HG02981 (cell line): ENCODE data around the gene ERBB4.

Experiments used
- ATAC-seq: cut with Tn5 transposase; IDR thresholded peaks from one replicate; pipeline ENCODE4 v1.9.1; 2021; ENCODE audit warnings: mild to moderate bottlenecking, moderate library complexity; ENCODE audit not compliant: unreplicated experiment

Gene ERBB4

GRCh38 chr2:211944572-211944971 lies 594.0 kb downstream of the ERBB4 start:
- peak; percentile 63 for ATAC-seq

GRCh38 chr2:211942153-211942552 lies 596.4 kb downstream of the ERBB4 start:
- ATAC-seq, result no peak

- ATAC-seq, result no peak
Measured at GRCh38 chr2:211941216-211941747, 597.3 kb downstream of the ERBB4 start.

- no peak for ATAC-seq
Measured at GRCh38 chr2:211939177-211939576, 599.4 kb downstream of the ERBB4 start.

- no peak for ATAC-seq
Measured at GRCh38 chr2:211934811-211935210, 603.8 kb downstream of the ERBB4 start.

GRCh38 chr2:211931314-211931713 lies 607.3 kb downstream of the ERBB4 start:
- no peak for ATAC-seq

- peak; percentile 80 for ATAC-seq
Measured at GRCh38 chr2:211930331-211930730, 608.3 kb downstream of the ERBB4 start.

- no peak for ATAC-seq
Measured at GRCh38 chr2:211928201-211928600, 610.4 kb downstream of the ERBB4 start.

GRCh38 chr2:211923019-211923418 lies 615.6 kb downstream of the ERBB4 start:
- ATAC-seq, result no peak

- ATAC-seq, result no peak
Measured at GRCh38 chr2:211903961-211904360, 634.6 kb downstream of the ERBB4 start.

GRCh38 chr2:211901226-211901846 lies 637.3 kb downstream of the ERBB4 start:
- no peak for ATAC-seq

GRCh38 chr2:211900518-211900917 lies 638.1 kb downstream of the ERBB4 start:
- no peak for ATAC-seq

GRCh38 chr2:211900000-211900399 lies 638.6 kb downstream of the ERBB4 start:
- ATAC-seq, result no peak

GRCh38 chr2:211898702-211899101 lies 639.9 kb downstream of the ERBB4 start:
- ATAC-seq, result no peak

GRCh38 chr2:211881449-211881848 lies 657.2 kb downstream of the ERBB4 start:
- ATAC-seq, result no peak

- no peak for ATAC-seq
Measured at GRCh38 chr2:211879323-211879722, 659.3 kb downstream of the ERBB4 start.

GRCh38 chr2:211877061-211877460 lies 661.5 kb downstream of the ERBB4 start:
- ATAC-seq, result no peak

GRCh38 chr2:211875488-211875887 lies 663.1 kb downstream of the ERBB4 start:
- no peak for ATAC-seq

- ATAC-seq, result no peak
Measured at GRCh38 chr2:211868996-211869533, 669.5 kb downstream of the ERBB4 start.

- ATAC-seq, result peak; percentile 96
Measured at GRCh38 chr2:211867845-211868451, 670.7 kb downstream of the ERBB4 start.

- ATAC-seq, result no peak
Measured at GRCh38 chr2:211864328-211864727, 674.3 kb downstream of the ERBB4 start.

- ATAC-seq, result no peak
Measured at GRCh38 chr2:211860224-211860623, 678.4 kb downstream of the ERBB4 start.
